ENCODE measurements around the gene BCL10.

GRCh38 chr1:85223334-85223733 lies 53.1 kb downstream of the BCL10 start:
- TF ChIP-seq CTCF (IDR thresholded peaks at IDR 0.05; ENCODE audit: poor library complexity, severe bottlenecking) (no peak), EZH2 (IDR thresholded peaks at IDR 0.05; ENCODE audit: borderline replicate concordance, insufficient read depth, low read length, poor library complexity, severe bottlenecking) (no peak)
